HepG2 (cell line): ENCODE data around the gene NKD1. TPM values are rescaled to one million over a fixed set of nuclear protein-coding genes. Genes with fewer than 3 reads are reported as not detected.

Experiments used
- ATAC-seq: fragments of 200-7000 bp; cut with Tn5 transposase; 3 replicates; pipeline ENCODE4 v1.9.1; 2020; ENCODE audit warnings: mild to moderate bottlenecking, moderate library complexity
- BruUV-seq: library from RNA; stranded (reverse); fragments of 400-500 nt; replicated peaks from 2 replicates; lab custom pipeline; 2021; lab: Mats Ljungman, UMichigan
- CTCF ChIA-PET: fragments of 300-600 bp; formaldehyde crosslinking; extraction: SDS; loops from one replicate; lab custom pipeline; 2021; ENCODE audit warnings: low total read pairs, inconsistent platforms, low intra/inter-chr PET ratio; lab: Yijun Ruan, JAX
- POLR2A ChIA-PET: fragments of 350-600 bp; sonication (Branson Sonifier 250); formaldehyde crosslinking; loops from one replicate; lab custom pipeline; 2020; ENCODE audit warnings: antibody characterized with exemption, inconsistent platforms; lab: Yijun Ruan, JAX
- DNase-seq: peaks from one replicate; pipeline ENCODE4 v3.0.0-alpha.2; 2015; ENCODE audit warnings: low spot score
- FAIRE-seq: peaks from 3 replicates; lab custom pipeline; 2011; peaks lifted over from hg19 to GRCh38; lab: Jason Lieb, UNC
- H2AFZ ChIP-seq: one replicate; pipeline ENCODE4 v1.6.1; 2011; ENCODE audit warnings: low read length, inconsistent platforms
- H3K27ac ChIP-seq: fragments of 300-600 bp; 3 replicates; pipeline ENCODE4 v1.8.0; 2011; ENCODE audit warnings: mixed run types, mild to moderate bottlenecking, mixed read lengths, low read length, inconsistent platforms; ENCODE audit not compliant: insufficient read depth; ENCODE audit errors: extremely low read length
- H3K27me3 ChIP-seq, 2 experiments: fragments of 200-600 bp in 1 of 2; 2 replicates in 1 of 2; 3 replicates in 1 of 2; pipeline versions ENCODE4 v1.6.0 to v1.8.0; 2011; ENCODE audit warnings: low read length in 2 of 2, mild to moderate bottlenecking in 2 of 2, moderate library complexity in 2 of 2, inconsistent platforms in 1 of 2; ENCODE audit not compliant: insufficient read depth in 2 of 2, control insufficient read depth in 1 of 2
- H3K36me3 ChIP-seq, 2 experiments: fragments of 200-600 bp in 1 of 2; replicated peaks in 1 of 2; 2 replicates in 1 of 2; 3 replicates in 1 of 2; pipeline versions ENCODE4 v1.5.1 to v1.8.0; 2011; ENCODE audit warnings: low read length in 2 of 2, inconsistent platforms in 1 of 2; ENCODE audit not compliant: insufficient read depth in 2 of 2, control insufficient read depth in 1 of 2
- H3K4me1 ChIP-seq: 2 replicates; pipeline ENCODE4 v1.5.1; 2012; ENCODE audit warnings: low read length, inconsistent platforms; ENCODE audit not compliant: insufficient read depth
- H3K4me2 ChIP-seq: 2 replicates; pipeline ENCODE4 v1.6.0; 2011; ENCODE audit warnings: low read depth, low read length, inconsistent platforms
- H3K4me3 ChIP-seq, 3 experiments: fragments of 200-600 bp in 1 of 3; sonication (generic), shearing (Covaris generic) in 1 of 3; replicated peaks in 1 of 3; 2 replicates each; pipeline ENCODE4 v1.5.1; 2011 to 2016; ENCODE audit warnings: low read length in 3 of 3, inconsistent platforms in 2 of 3, low read depth in 2 of 3, mild to moderate bottlenecking in 2 of 3, control low read depth in 1 of 3, mixed read lengths in 1 of 3; ENCODE audit not compliant: insufficient read depth in 1 of 3
- H3K79me2 ChIP-seq: one replicate; pipeline ENCODE4 v1.6.1; 2011; ENCODE audit warnings: low read length, inconsistent platforms; ENCODE audit not compliant: insufficient read depth
- H3K9ac ChIP-seq: 2 replicates; pipeline ENCODE4 v1.6.0; 2011; ENCODE audit warnings: mild to moderate bottlenecking, low read depth, low read length, inconsistent platforms; ENCODE audit not compliant: insufficient read depth
- H3K9me3 ChIP-seq: 2 replicates; pipeline ENCODE4 v1.5.1; 2012; ENCODE audit warnings: mild to moderate bottlenecking, low read length
- H4K20me1 ChIP-seq: 2 replicates; pipeline ENCODE4 v1.6.0; 2011; ENCODE audit warnings: inconsistent platforms, mild to moderate bottlenecking, low read length, moderate library complexity; ENCODE audit not compliant: insufficient read depth
- AGO2 ChIP-seq: fragments of 200-400 bp; formaldehyde crosslinking; optimal IDR thresholded peaks from 2 replicates; pipeline ENCODE3; 2017; ENCODE audit warnings: mild to moderate bottlenecking, low read depth, low read length, moderate library complexity
- BCL6 ChIP-seq: IDR thresholded peaks from 2 replicates; pipeline ENCODE4 v1.6.1; 2016; ENCODE audit warnings: missing genetic modification reagents, missing compliant biosample characterization
- CENPX ChIP-seq: sonication (generic); formaldehyde crosslinking; IDR thresholded peaks from 2 replicates; pipeline ENCODE4 v1.9.0; 2021; ENCODE audit warnings: mild to moderate bottlenecking, missing genetic modification reagents, moderate library complexity
- CHD2 ChIP-seq: IDR thresholded peaks from 2 replicates; pipeline ENCODE4 v1.6.1; 2011; ENCODE audit warnings: low read depth, low read length, improper control_type of control experiment
- DRAP1 ChIP-seq: IDR thresholded peaks from 2 replicates; pipeline ENCODE4 v1.6.1; 2016; ENCODE audit warnings: missing genetic modification reagents, missing compliant biosample characterization
- HNF4A ChIP-seq: sonication (generic); formaldehyde crosslinking; IDR thresholded peaks from 2 replicates; pipeline ENCODE4 v1.4.0; 2020; ENCODE audit warnings: missing genetic modification reagents
- NR2F1 ChIP-seq, 2 experiments: fragments of 450-650 bp in 1 of 2; formaldehyde crosslinking in 1 of 2; IDR thresholded peaks; 2 replicates each; pipeline versions ENCODE4 v1.5.0 to v1.6.1; 2016 to 2020; ENCODE audit warnings: mild to moderate bottlenecking in 1 of 2, missing compliant biosample characterization in 1 of 2, missing genetic modification reagents in 1 of 2, moderate library complexity in 1 of 2
- POLR2A ChIP-seq, 2 experiments: IDR thresholded peaks; 2 replicates each; pipeline ENCODE4 v1.6.1; 2011; ENCODE audit warnings: low read depth in 2 of 2, low read length in 2 of 2, mild to moderate bottlenecking in 1 of 2, moderate library complexity in 1 of 2; ENCODE audit not compliant: insufficient read depth in 1 of 2
- SOX13 ChIP-seq, 3 experiments: fragments of 450-650 bp in 1 of 3; sonication (generic) in 1 of 3; formaldehyde crosslinking in 1 of 3; IDR thresholded peaks in 2 of 3; conservative IDR thresholded peaks in 1 of 3; 2 replicates each; pipeline versions ENCODE4 v1.5.0 to v1.6.1; 2016 to 2020; ENCODE audit warnings: antibody characterized with exemption in 1 of 3, mild to moderate bottlenecking in 1 of 3, missing compliant biosample characterization in 1 of 3, missing genetic modification reagents in 1 of 3, moderate library complexity in 1 of 3
- YEATS2 ChIP-seq: sonication (generic); formaldehyde crosslinking; IDR thresholded peaks from 2 replicates; pipeline ENCODE4 v1.4.0; 2020; ENCODE audit warnings: missing genetic modification reagents, borderline replicate concordance
- ZFP36L2 ChIP-seq: sonication (generic); formaldehyde crosslinking; IDR thresholded peaks from 2 replicates; pipeline ENCODE4 v1.4.0; 2020; ENCODE audit warnings: missing genetic modification reagents
- ZNF121 ChIP-seq: sonication (generic); formaldehyde crosslinking; IDR thresholded peaks from 2 replicates; pipeline ENCODE4 v1.5.0; 2020; ENCODE audit warnings: mild to moderate bottlenecking, missing genetic modification reagents
- ZNF225 ChIP-seq: sonication (generic); formaldehyde crosslinking; IDR thresholded peaks from 2 replicates; pipeline ENCODE4 v1.4.0; 2020; ENCODE audit warnings: mild to moderate bottlenecking, missing genetic modification reagents
- ZNF232 ChIP-seq: sonication (generic); formaldehyde crosslinking; IDR thresholded peaks from 2 replicates; pipeline ENCODE4 v1.4.0; 2020; ENCODE audit warnings: missing genetic modification reagents, borderline replicate concordance
- ZNF777 ChIP-seq: sonication (generic); formaldehyde crosslinking; IDR thresholded peaks from 2 replicates; pipeline ENCODE4 v1.4.0; 2020; ENCODE audit warnings: missing genetic modification reagents
- ZXDC ChIP-seq: sonication (generic); formaldehyde crosslinking; IDR thresholded peaks from 2 replicates; pipeline ENCODE4 v1.5.0; 2020; ENCODE audit warnings: mild to moderate bottlenecking, missing genetic modification reagents
- WGBS: methylation state at CpG from one replicate; pipeline ENCODE4 v1.1.6; 2017; ENCODE audit warnings: low lambda C conversion rate; 5-methylcytosine and 5-hydroxymethylcytosine counted together
- in situ Hi-C: cut with HindIII; loops from 2 replicates; pipeline ENCODE4 v1.10.0; 2017; ENCODE audit warnings: low pct_unique_long_range_greater_than_20kb; ENCODE audit not compliant: extremely low pct_ligation_motif_present
- intact Hi-C: fragments of 100-400 bp; cut with micrococcal nuclease; formaldehyde crosslinking; loops from one replicate; pipeline ENCODE4 v1.10.0; 2022; ENCODE audit not compliant: unreplicated experiment
- polyA plus RNA-seq, 8 experiments: library from polyadenylated mRNA; depleted of rRNA in 3 of 8; stranded (reverse) in 7 of 8; unstranded in 1 of 8; fragments of >200 nt; fragmentation: Illumina TruSeq in 4 of 8; extraction: Trizol in 4 of 8; gene quantifications; 2 replicates each; pipeline versions ENCODE4 v1.2.1 to v1.2.3, GENCODE V29; 2011 to 2016; ENCODE audit warnings: low read depth in 4 of 8, missing spikeins in 1 of 8, mixed read lengths in 1 of 8; ENCODE audit not compliant: insufficient read depth in 1 of 8
- total RNA-seq, 5 experiments: library from RNA; depleted of rRNA; stranded (reverse); fragments of >200 nt; fragmentation: Illumina TruSeq; extraction: Trizol; gene quantifications; 2 replicates each; pipeline ENCODE4 v1.2.3, GENCODE V29; 2016; ENCODE audit warnings: low read depth in 1 of 5

The NKD1 gene
- total and polyA plus RNA-seq, 2 of the 13 experiments (the other 11 are each of a cell fraction or from before 2014, with no cell fraction given), result 70.4 to 121 TPM

GRCh38 chr16:50574745-50575136 lies 26.5 kb downstream of the NKD1 start:
- Histone ChIP-seq H3K36me3 (peaks cover 70 to 95% of the 10 kb centered on the region in 2 experiments), H4K20me1 (peaks cover 98% of the 10 kb centered on the region), H3K27me3 (no peaks in the 10 kb centered on the region), H3K79me2 (peaks cover 97% of the 10 kb centered on the region), H3K27ac (no peak overlapping the region), H3K9me3 (no peaks in the 10 kb centered on the region), H3K4me2 (no peak overlapping the region), H3K4me1 (peaks cover 81% of the 10 kb centered on the region), H3K9ac (no peak overlapping the region), H2AFZ (no peak overlapping the region), H3K4me3 (no peak overlapping the region)
- no TSS peak for BruUV-seq
- CTCF ChIA-PET, result no interaction called here
- FAIRE-seq, result no peak
- in situ Hi-C loops (no loop called here), intact Hi-C loops (no loop called here)
- POLR2A ChIA-PET, result interaction anchor here (1.2 kb wide), 1 partner anchor 13 kb away, joined by 6 read pairs; no protein-coding TSS in a partner anchor
- TF ChIP-seq DRAP1 (CRISPR knock-in tag) (no peak), CHD2 (no peak), CENPX (CRISPR knock-in tag) (no peak), ZFP36L2 (no peak), ZNF232 (CRISPR knock-in tag) (no peak)
- no peak for ATAC-seq
- DNase-seq, result no peak

GRCh38 chr16:50575743-50576142 lies 27.5 kb downstream of the NKD1 start:
- Histone ChIP-seq H3K27me3 (no peaks in the 10 kb centered on the region), H3K4me3 (no peak overlapping the region), H2AFZ (no peak overlapping the region), H4K20me1 (peaks cover 98% of the 10 kb centered on the region), H3K27ac (no peak overlapping the region), H3K36me3 (peaks cover 70 to 96% of the 10 kb centered on the region in 2 experiments), H3K9me3 (no peaks in the 10 kb centered on the region), H3K4me2 (no peak overlapping the region), H3K4me1 (peaks cover 81% of the 10 kb centered on the region), H3K9ac (no peak overlapping the region), H3K79me2 (peaks cover 97% of the 10 kb centered on the region)
- FAIRE-seq, result no peak
- in situ Hi-C loops, result no loop called here
- 72% methylated on average over 2 of the region's 2 CpGs for WGBS
- CTCF ChIA-PET, result no interaction called here
- intact Hi-C loops, result no loop called here
- no peak for DNase-seq
- POLR2A ChIA-PET, result interaction anchor here (0.7 to 1.2 kb wide), 3 partner anchors 10 to 55 kb away, joined by 3 to 6 read pairs (median 3); no protein-coding TSS in a partner anchor
- BruUV-seq, result no TSS peak
- ATAC-seq, result no peak
- TF ChIP-seq AGO2 (peak; percentile 81), ZXDC (CRISPR knock-in tag) (no peak), ZNF225 (CRISPR knock-in tag) (no peak), POLR2A (IDR thresholded peaks at IDR 0.05; ENCODE audit: insufficient read depth in 1 of 2, low read depth in 2 of 2, low read length in 2 of 2) (no peak), YEATS2 (no peak), ZNF777 (CRISPR knock-in tag) (no peak), SOX13 (IDR thresholded peaks at IDR 0.05) (no peak), SOX13 (CRISPR knock-in tag; conservative IDR thresholded peaks at IDR 0.05 in 1 of 2, IDR thresholded peaks at IDR 0.05 in 1 of 2) (peak in 1 of 2 experiments; percentile 59; a peak in 2 of 4 replicates), BCL6 (CRISPR knock-in tag) (no peak), ZNF121 (CRISPR knock-in tag) (no peak), HNF4A (CRISPR knock-in tag) (0 out of 2 replicates have a peak, but pooled peaks have one; percentile 15), NR2F1 (CRISPR knock-in tag; IDR thresholded peaks at IDR 0.05) (0 out of 4 replicates have a peak, but pooled peaks of 1 of the 2 experiments have one; percentile 41)
